ENCODE data around the gene GRAMD4. TPM values are rescaled to one million over a fixed set of nuclear protein-coding genes. Genes with fewer than 3 reads are reported as not detected.

Gene GRAMD4
- polyA plus RNA-seq, 1 of the 3 experiments (the other 2 are of a cell fraction) = 15.5 TPM

DNA sequence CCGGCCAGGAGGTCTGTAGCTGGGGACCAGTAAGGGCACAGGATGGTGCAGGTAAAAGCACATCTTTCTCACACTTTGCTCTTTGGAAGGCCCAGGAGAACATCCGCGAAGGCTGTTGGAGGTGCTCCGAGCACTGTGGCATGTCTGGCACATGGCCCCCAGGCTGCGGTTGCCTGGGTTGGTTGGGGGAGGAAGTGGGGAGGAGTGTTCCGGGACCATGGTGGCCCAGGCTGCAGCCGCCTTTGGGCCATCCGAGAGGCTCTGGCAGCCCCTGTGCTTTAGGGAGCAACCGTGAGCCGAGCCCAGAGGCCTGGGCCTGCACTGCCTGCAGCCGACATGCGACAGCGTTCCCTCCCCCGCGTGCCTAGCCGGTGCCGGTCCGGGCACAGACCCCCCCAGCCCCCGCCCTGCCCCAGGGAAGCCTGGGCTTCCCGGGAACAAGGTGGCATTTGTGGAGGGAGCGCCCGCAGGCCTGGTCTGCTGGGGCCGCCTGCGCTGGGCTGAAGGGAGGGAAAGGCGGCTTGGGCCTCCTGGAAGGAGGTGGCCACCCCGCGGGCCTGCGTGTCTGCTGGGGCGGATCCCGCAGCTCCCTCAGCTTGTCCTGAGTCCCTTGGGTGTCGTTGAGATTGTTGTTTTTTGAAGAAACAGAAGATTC lies 57.9 kb downstream of the GRAMD4 start:
- ChIA-PET CTCF (interaction anchor here (1.1 kb wide), 1 partner anchor 115 kb away, joined by 4 read pairs; no protein-coding TSS in a partner anchor), POLR2A (no interaction called here)
- Histone ChIP-seq H3K79me2 (ENCODE audit: insufficient read depth) (no peaks in the 10 kb centered on the region), H3K9me2 (no peaks in the 10 kb centered on the region), H3K4me1 (ENCODE audit: control insufficient read depth in 1 of 2, insufficient read depth in 2 of 2, low read depth in 1 of 2, low read length in 1 of 2) (no peaks in the 10 kb centered on the region; a peak in 1 of 4 replicates), H3K36me3 (replicated peaks in 1 of 2; ENCODE audit: control insufficient read depth in 1 of 2, insufficient read depth in 2 of 2, low read length in 1 of 2) (peaks cover 0 to 7% of the 10 kb centered on the region in 2 experiments), H4K20me1 (ENCODE audit: insufficient read depth) (no peaks in the 10 kb centered on the region), H3K27me3 (ENCODE audit: insufficient read depth) (no peaks in the 10 kb centered on the region), H2AFZ (ENCODE audit: low read depth) (no peak overlapping the region), H3K9ac (no peak overlapping the region), H3K9me3 (no peaks in the 10 kb centered on the region), H3K27ac (ENCODE audit: low read depth in 2 of 2, low read length in 1 of 2) (no peak overlapping the region), H3K4me2 (no peak overlapping the region), H3K4me3 (ENCODE audit: low read depth in 2 of 2, low read length in 1 of 2) (no peak overlapping the region), H3F3A (replicated peaks; ENCODE audit: insufficient read depth) (peaks cover 5% of the 10 kb centered on the region)
- TF ChIP-seq YY1 (IDR thresholded peaks at IDR 0.05; ENCODE audit: low read depth) (no peak), GABPA (IDR thresholded peaks at IDR 0.05; ENCODE audit: low read depth) (no peak), EP300 (IDR thresholded peaks at IDR 0.05; ENCODE audit: borderline replicate concordance in 1 of 2, low read depth in 1 of 2, low read length in 1 of 2) (no peak), NRF1 (IDR thresholded peaks at IDR 0.05; ENCODE audit: low read depth, low read length) (no peak), FOXM1 (IDR thresholded peaks at IDR 0.05; ENCODE audit: low read depth) (no peak), CHD2 (IDR thresholded peaks at IDR 0.05; ENCODE audit: low read length, partially characterized antibody) (no peak), SMC3 (IDR thresholded peaks at IDR 0.05; ENCODE audit: low read depth, low read length) (no peak), EZH2phosphoT487 (IDR thresholded peaks at IDR 0.05; ENCODE audit: borderline replicate concordance, low read depth) (no peak), GATA2 (CRISPR knock-in tag; IDR thresholded peaks at IDR 0.05) (no peak), RXRA (IDR thresholded peaks at IDR 0.05; ENCODE audit: borderline replicate concordance, low read depth) (no peak), MEF2A (IDR thresholded peaks at IDR 0.05; ENCODE audit: borderline replicate concordance, low read depth) (no peak), RCOR1 (IDR thresholded peaks at IDR 0.05; ENCODE audit: low read length) (no peak), FOSL2 (IDR thresholded peaks at IDR 0.05; ENCODE audit: borderline replicate concordance, low read depth) (no peak), RAD21 (IDR thresholded peaks at IDR 0.05; ENCODE audit: low read length) (no peak), SIN3A (IDR thresholded peaks at IDR 0.05; ENCODE audit: borderline replicate concordance, low read depth, low read length) (no peak), JUND (IDR thresholded peaks at IDR 0.05) (no peak)
- TF ChIP-seq, protein P1, sequence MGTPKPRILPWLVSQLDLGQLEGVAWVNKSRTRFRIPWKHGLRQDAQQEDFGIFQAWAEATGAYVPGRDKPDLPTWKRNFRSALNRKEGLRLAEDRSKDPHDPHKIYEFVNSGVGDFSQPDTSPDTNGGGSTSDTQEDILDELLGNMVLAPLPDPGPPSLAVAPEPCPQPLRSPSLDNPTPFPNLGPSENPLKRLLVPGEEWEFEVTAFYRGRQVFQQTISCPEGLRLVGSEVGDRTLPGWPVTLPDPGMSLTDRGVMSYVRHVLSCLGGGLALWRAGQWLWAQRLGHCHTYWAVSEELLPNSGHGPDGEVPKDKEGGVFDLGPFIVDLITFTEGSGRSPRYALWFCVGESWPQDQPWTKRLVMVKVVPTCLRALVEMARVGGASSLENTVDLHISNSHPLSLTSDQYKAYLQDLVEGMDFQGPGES (IDR thresholded peaks at IDR 0.05; ENCODE audit: low read depth, low read length) = no peak
- TF ChIP-seq, protein P2, sequence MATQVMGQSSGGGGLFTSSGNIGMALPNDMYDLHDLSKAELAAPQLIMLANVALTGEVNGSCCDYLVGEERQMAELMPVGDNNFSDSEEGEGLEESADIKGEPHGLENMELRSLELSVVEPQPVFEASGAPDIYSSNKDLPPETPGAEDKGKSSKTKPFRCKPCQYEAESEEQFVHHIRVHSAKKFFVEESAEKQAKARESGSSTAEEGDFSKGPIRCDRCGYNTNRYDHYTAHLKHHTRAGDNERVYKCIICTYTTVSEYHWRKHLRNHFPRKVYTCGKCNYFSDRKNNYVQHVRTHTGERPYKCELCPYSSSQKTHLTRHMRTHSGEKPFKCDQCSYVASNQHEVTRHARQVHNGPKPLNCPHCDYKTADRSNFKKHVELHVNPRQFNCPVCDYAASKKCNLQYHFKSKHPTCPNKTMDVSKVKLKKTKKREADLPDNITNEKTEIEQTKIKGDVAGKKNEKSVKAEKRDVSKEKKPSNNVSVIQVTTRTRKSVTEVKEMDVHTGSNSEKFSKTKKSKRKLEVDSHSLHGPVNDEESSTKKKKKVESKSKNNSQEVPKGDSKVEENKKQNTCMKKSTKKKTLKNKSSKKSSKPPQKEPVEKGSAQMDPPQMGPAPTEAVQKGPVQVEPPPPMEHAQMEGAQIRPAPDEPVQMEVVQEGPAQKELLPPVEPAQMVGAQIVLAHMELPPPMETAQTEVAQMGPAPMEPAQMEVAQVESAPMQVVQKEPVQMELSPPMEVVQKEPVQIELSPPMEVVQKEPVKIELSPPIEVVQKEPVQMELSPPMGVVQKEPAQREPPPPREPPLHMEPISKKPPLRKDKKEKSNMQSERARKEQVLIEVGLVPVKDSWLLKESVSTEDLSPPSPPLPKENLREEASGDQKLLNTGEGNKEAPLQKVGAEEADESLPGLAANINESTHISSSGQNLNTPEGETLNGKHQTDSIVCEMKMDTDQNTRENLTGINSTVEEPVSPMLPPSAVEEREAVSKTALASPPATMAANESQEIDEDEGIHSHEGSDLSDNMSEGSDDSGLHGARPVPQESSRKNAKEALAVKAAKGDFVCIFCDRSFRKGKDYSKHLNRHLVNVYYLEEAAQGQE (IDR thresholded peaks at IDR 0.05; ENCODE audit: low read depth, low read length) = no peak
- TF ChIP-seq, protein P3, sequence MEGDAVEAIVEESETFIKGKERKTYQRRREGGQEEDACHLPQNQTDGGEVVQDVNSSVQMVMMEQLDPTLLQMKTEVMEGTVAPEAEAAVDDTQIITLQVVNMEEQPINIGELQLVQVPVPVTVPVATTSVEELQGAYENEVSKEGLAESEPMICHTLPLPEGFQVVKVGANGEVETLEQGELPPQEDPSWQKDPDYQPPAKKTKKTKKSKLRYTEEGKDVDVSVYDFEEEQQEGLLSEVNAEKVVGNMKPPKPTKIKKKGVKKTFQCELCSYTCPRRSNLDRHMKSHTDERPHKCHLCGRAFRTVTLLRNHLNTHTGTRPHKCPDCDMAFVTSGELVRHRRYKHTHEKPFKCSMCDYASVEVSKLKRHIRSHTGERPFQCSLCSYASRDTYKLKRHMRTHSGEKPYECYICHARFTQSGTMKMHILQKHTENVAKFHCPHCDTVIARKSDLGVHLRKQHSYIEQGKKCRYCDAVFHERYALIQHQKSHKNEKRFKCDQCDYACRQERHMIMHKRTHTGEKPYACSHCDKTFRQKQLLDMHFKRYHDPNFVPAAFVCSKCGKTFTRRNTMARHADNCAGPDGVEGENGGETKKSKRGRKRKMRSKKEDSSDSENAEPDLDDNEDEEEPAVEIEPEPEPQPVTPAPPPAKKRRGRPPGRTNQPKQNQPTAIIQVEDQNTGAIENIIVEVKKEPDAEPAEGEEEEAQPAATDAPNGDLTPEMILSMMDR (IDR thresholded peaks at IDR 0.05) = no peak
- DNase-seq = no peak
- WGBS (ENCODE audit: low lambda C conversion rate) = 93% methylated on average over 14 of the region's 31 CpGs

All from SK-N-SH (cell line).